Measurements from ENCODE around the gene ERCC2. TPM values are rescaled to one million over a fixed set of nuclear protein-coding genes. Genes with fewer than 3 reads are reported as not detected.

ERCC2 gene
- total and polyA plus RNA-seq, 2 of the 8 experiments (the other 6 are each of a cell fraction or from before 2014, with no cell fraction given): 107 to 117 TPM

- H4K5ac ChIP-seq (ENCODE audit: insufficient read length, low read depth, low read length): peak within 1 kb of the TSS; percentile 82
- H2BK5ac ChIP-seq (ENCODE audit: low read depth, low read length): peak within 1 kb of the TSS; percentile 99
- ChIA-PET CTCF (ENCODE audit: partially characterized antibody) (interaction anchor here (0.8 to 2.4 kb wide), 7 partner anchors 11 to 79 kb away, joined by 3 to 11 read pairs (median 4); no protein-coding TSS in a partner anchor), POLR2A (ENCODE audit: partially characterized antibody) (interaction anchor here (0.7 to 3.4 kb wide), 23 partner anchors 8 to 268 kb away, joined by 3 to 19 read pairs (median 4); partner anchors contain the start of gene ERCC1)
- H3K23ac ChIP-seq (ENCODE audit: insufficient read length): no peak within 1 kb of the TSS
- H3K56ac ChIP-seq (replicated peaks; ENCODE audit: insufficient read length, low read depth, low read length): peak within 1 kb of the TSS; percentile 88
- peak within 1 kb of the TSS; percentile 90 for H4K91ac ChIP-seq (replicated peaks; ENCODE audit: insufficient read length, low read length)
- peak within 1 kb of the TSS; percentile 92 to 97 for H3K4me2 ChIP-seq (ENCODE audit: insufficient read depth in 1 of 2, low read depth in 2 of 2, low read length in 2 of 2)
- peak within 1 kb of the TSS; percentile 99 for H3K27ac ChIP-seq (ENCODE audit: low read depth, low read length)
- H2BK12ac ChIP-seq (ENCODE audit: low read depth, low read length): peak within 1 kb of the TSS; percentile 94
- H3K14ac ChIP-seq (ENCODE audit: insufficient read length): no peak within 1 kb of the TSS
- H2AK5ac ChIP-seq (ENCODE audit: low read depth, low read length): peak within 1 kb of the TSS; percentile 95
- H3K4me3 ChIP-seq (ENCODE audit: extremely low read depth in 1 of 4, insufficient read depth in 2 of 4, low read depth in 3 of 4, low read length in 4 of 4): peak within 1 kb of the TSS; percentile 69 to 96 (median 91)
- peak within 1 kb of the TSS; percentile 93 for H4K8ac ChIP-seq (ENCODE audit: extremely low read depth, insufficient read depth, low read length)
- peak within 1 kb of the TSS; percentile 55 to 98 (median 98) for H3K9ac ChIP-seq (replicated peaks in 1 of 4; ENCODE audit: extremely low read depth in 1 of 4, low read depth in 3 of 4, low read length in 3 of 4)
- H3K9me3 ChIP-seq (ENCODE audit: insufficient read depth in 2 of 2, low read depth in 1 of 2, low read length in 1 of 2): no peaks in the 10 kb centered on the region
- peaks cover 0 to 5% (median 2%) of the 10 kb centered on the region in 4 experiments; a peak in 2 of 7 replicates for H3K27me3 ChIP-seq (replicated peaks in 1 of 4; ENCODE audit: control insufficient read depth in 3 of 4, extremely low read depth in 1 of 4, insufficient read depth in 3 of 4, low read length in 3 of 4)
- peak within 1 kb of the TSS; percentile 92 for H2BK120ac ChIP-seq (replicated peaks; ENCODE audit: low read depth, low read length)
- peak within 1 kb of the TSS; percentile 78 for H3K4ac ChIP-seq (replicated peaks; ENCODE audit: insufficient read length, low read depth, low read length)
- WGBS, 2 experiments (ENCODE audit: extremely low coverage in 1 of 2, insufficient coverage in 1 of 2, insufficient read length in 1 of 2, insufficient replicate concordance in 2 of 2, low coverage in 1 of 2, low lambda C conversion rate in 2 of 2, missing lambda C conversion rate in 1 of 2): 1% methylated on average over 43 of the region's 51 CpGs; no CpG with 5 or more reads in 1 of the 2 experiments
- peaks cover 19% of the 10 kb centered on the region for H3K23me2 ChIP-seq (ENCODE audit: low read depth, low read length)
- peaks cover 9% of the 10 kb centered on the region; the same call in 1 of the 2 replicates for H3K79me1 ChIP-seq (ENCODE audit: low read depth, low read length)
- H3K18ac ChIP-seq (ENCODE audit: extremely low read depth, low read length): peak within 1 kb of the TSS; percentile 97
- H4K20me1 ChIP-seq (replicated peaks in 1 of 2; ENCODE audit: control insufficient read depth in 1 of 2, insufficient read depth in 2 of 2, low read length in 2 of 2): peaks cover 0 to 6% of the 10 kb centered on the region in 2 experiments
- H2BK15ac ChIP-seq (ENCODE audit: low read length): peak within 1 kb of the TSS; percentile 88; the same call in 1 of the 2 replicates
- H3K36me3 ChIP-seq (ENCODE audit: control insufficient read depth in 2 of 4, insufficient read depth in 4 of 4, low read length in 3 of 4): peaks cover 0 to 6% (median 1%) of the 10 kb centered on the region in 4 experiments; a peak in 3 of 8 replicates
- H2AFZ ChIP-seq (ENCODE audit: low read length): peak within 1 kb of the TSS; percentile 87
- H2BK20ac ChIP-seq (ENCODE audit: low read length): no peak within 1 kb of the TSS
- H3K79me2 ChIP-seq (ENCODE audit: control insufficient read depth in 1 of 2, insufficient read depth in 2 of 2, low read length in 2 of 2): peaks cover 0 to 8% of the 10 kb centered on the region in 2 experiments; a peak in 1 of 4 replicates
- DNase-seq (ENCODE audit: low read depth in 1 of 2, low spot score in 2 of 2) (peak in 1 of 2 experiments; percentile 92), FAIRE-seq (no peak)
- peaks cover 3 to 21% (median 11%) of the 10 kb centered on the region in 4 experiments; a peak in 5 of 7 replicates for H3K4me1 ChIP-seq (replicated peaks in 1 of 4; ENCODE audit: control insufficient read depth in 3 of 4, insufficient read depth in 4 of 4, low read length in 3 of 4)
- TF ChIP-seq SP1 (IDR thresholded peaks at IDR 0.05; ENCODE audit: low read depth, low read length) (peak; percentile 92), TEAD4 (IDR thresholded peaks at IDR 0.05; ENCODE audit: low read depth, low read length) (no peak), RAD21 (IDR thresholded peaks at IDR 0.05 in 1 of 2, conservative IDR thresholded peaks at IDR 0.05 in 1 of 2; ENCODE audit: low read depth in 2 of 2, low read length in 2 of 2) (no peak), CEBPB (IDR thresholded peaks at IDR 0.05; ENCODE audit: low read depth, low read length) (peak; percentile 26; the same call in 1 of the 2 replicates), GTF2F1 (IDR thresholded peaks at IDR 0.05; ENCODE audit: borderline replicate concordance, low read depth, low read length) (no peak), JUND (IDR thresholded peaks at IDR 0.05; ENCODE audit: low read length) (peak; percentile 98), HDAC6 (IDR thresholded peaks at IDR 0.05; ENCODE audit: low read depth, low read length) (no peak), BCL11A (IDR thresholded peaks at IDR 0.05; ENCODE audit: low read depth in 2 of 2, low read length in 2 of 2) (no peak), POU5F1 (IDR thresholded peaks at IDR 0.05; ENCODE audit: low read depth, low read length) (no peak), SP4 (IDR thresholded peaks at IDR 0.05; ENCODE audit: low read length) (peak; percentile 79; the same call in 1 of the 2 replicates), RNF2 (IDR thresholded peaks at IDR 0.05; ENCODE audit: borderline replicate concordance, low read depth, low read length, missing control alignments, poor library complexity, severe bottlenecking) (no peak)
These were observed 36.1 kb upstream of the ERCC2 start, which contains the start of gene POLR1G for GRCh38 chr19:45406226-45407090. Gene POLR1G (plus strand): TSS chr19:45406644. CDS start chr19:45406697, 53 bp downstream.
